H1 (cell line): Measurements from ENCODE around the gene ANAPC7. TPM values are rescaled to one million over a fixed set of nuclear protein-coding genes. Genes with fewer than 3 reads are reported as not detected.
"Not testable (repeated sequence)": the region's sequence is repeated elsewhere in the genome, so short reads cannot be mapped to it uniquely, and the experiment has no call there.

Experiments used
- CTCF ChIA-PET: fragments of 300-600 bp; sonication (Branson Sonifier 250); formaldehyde crosslinking; loops from one replicate; lab custom pipeline; 2021; ENCODE audit not compliant: partially characterized antibody; lab: Charles Lee
- POLR2A ChIA-PET: fragments of 300-600 bp; sonication (Branson Sonifier 250); formaldehyde crosslinking; loops from one replicate; lab custom pipeline; 2021; ENCODE audit warnings: inconsistent platforms; ENCODE audit not compliant: partially characterized antibody; lab: Charles Lee
- DNase-seq, 2 experiments: peaks; one replicate each; pipeline versions ENCODE4 v3.0.0 to v3.0.0-alpha.2; 2010 to 2022; ENCODE audit warnings: low spot score in 2 of 2, low read depth in 1 of 2, mixed read lengths in 1 of 2
- FAIRE-seq: peaks from 2 replicates; lab custom pipeline; 2011; peaks lifted over from hg19 to GRCh38; lab: Jason Lieb, UNC
- H2AFZ ChIP-seq: 2 replicates; pipeline ENCODE4 v1.8.1; 2012; ENCODE audit warnings: low read length, inconsistent platforms
- H2AK5ac ChIP-seq: 2 replicates; pipeline ENCODE4 v1.6.1; 2013; ENCODE audit warnings: low read depth, low read length
- H2BK120ac ChIP-seq: replicated peaks from 2 replicates; pipeline ENCODE3; 2013; ENCODE audit warnings: low read depth, low read length, inconsistent platforms
- H2BK12ac ChIP-seq: 2 replicates; pipeline ENCODE4 v1.6.1; 2013; ENCODE audit warnings: low read depth, low read length
- H2BK15ac ChIP-seq: 2 replicates; pipeline ENCODE4 v1.6.1; 2013; ENCODE audit warnings: low read length
- H2BK20ac ChIP-seq: 2 replicates; pipeline ENCODE4 v1.6.1; 2013; ENCODE audit warnings: low read length
- H2BK5ac ChIP-seq: 2 replicates; pipeline ENCODE4 v1.6.1; 2013; ENCODE audit warnings: low read depth, low read length
- H3K14ac ChIP-seq: 2 replicates; pipeline ENCODE4 v1.6.1; 2013; ENCODE audit warnings: inconsistent platforms; ENCODE audit not compliant: insufficient read length
- H3K18ac ChIP-seq: 2 replicates; pipeline ENCODE4 v1.6.1; 2013; ENCODE audit warnings: low read length; ENCODE audit errors: extremely low read depth
- H3K23ac ChIP-seq: 2 replicates; pipeline ENCODE4 v1.6.1; 2013; ENCODE audit warnings: inconsistent platforms; ENCODE audit not compliant: insufficient read length
- H3K23me2 ChIP-seq: 2 replicates; pipeline ENCODE4 v1.6.1; 2013; ENCODE audit warnings: low read depth, low read length
- H3K27ac ChIP-seq: 2 replicates; pipeline ENCODE4 v1.6.1; 2011; ENCODE audit warnings: low read depth, low read length, inconsistent platforms
- H3K27me3 ChIP-seq, 4 experiments: replicated peaks in 1 of 4; 1 replicate in 1 of 4; 2 replicates in 3 of 4; pipeline versions ENCODE4 v1.6.1 to v1.8.1; 2011 to 2013; ENCODE audit warnings: low read length in 3 of 4, mild to moderate bottlenecking in 3 of 4, inconsistent platforms in 2 of 4, mixed read lengths in 2 of 4, moderate library complexity in 1 of 4; ENCODE audit not compliant: control insufficient read depth in 3 of 4, insufficient read depth in 3 of 4; ENCODE audit errors: extremely low read depth in 1 of 4
- H3K36me3 ChIP-seq, 4 experiments: 2 replicates each; pipeline versions ENCODE4 v1.6.1 to v1.8.1; 2011 to 2013; ENCODE audit warnings: mild to moderate bottlenecking in 4 of 4, low read length in 3 of 4, moderate library complexity in 2 of 4, control low read depth in 1 of 4, inconsistent platforms in 1 of 4; ENCODE audit not compliant: insufficient read depth in 4 of 4, control insufficient read depth in 2 of 4
- H3K4ac ChIP-seq: replicated peaks from 2 replicates; pipeline ENCODE3; 2013; ENCODE audit warnings: low read length, low read depth, mixed read lengths, inconsistent platforms; ENCODE audit not compliant: insufficient read length
- H3K4me1 ChIP-seq, 4 experiments: replicated peaks in 1 of 4; 1 replicate in 1 of 4; 2 replicates in 3 of 4; pipeline versions ENCODE4 v1.6.1 to v1.8.1; 2011 to 2013; ENCODE audit warnings: low read length in 3 of 4, inconsistent platforms in 2 of 4, mixed read lengths in 1 of 4; ENCODE audit not compliant: insufficient read depth in 4 of 4, control insufficient read depth in 3 of 4
- H3K4me2 ChIP-seq, 2 experiments: 2 replicates each; pipeline versions ENCODE4 v1.6.1 to v1.8.1; 2011 to 2013; ENCODE audit warnings: low read depth in 2 of 2, low read length in 2 of 2, control low read depth in 1 of 2, inconsistent platforms in 1 of 2, mild to moderate bottlenecking in 1 of 2; ENCODE audit not compliant: insufficient read depth in 1 of 2
- H3K4me3 ChIP-seq, 4 experiments: fragments of 200-600, 300-600 bp in 1 of 4; sonication (generic), shearing (Covaris generic), sonication (Bioruptor Twin) in 1 of 4; 2 replicates each; pipeline versions ENCODE4 v1.5.1 to v1.8.1; 2011 to 2016; ENCODE audit warnings: low read length in 4 of 4, low read depth in 3 of 4, control low read depth in 2 of 4, inconsistent platforms in 2 of 4, mild to moderate bottlenecking in 2 of 4, mixed read lengths in 1 of 4, moderate library complexity in 1 of 4; ENCODE audit not compliant: insufficient read depth in 2 of 4; ENCODE audit errors: extremely low read depth in 1 of 4
- H3K56ac ChIP-seq: replicated peaks from 2 replicates; pipeline ENCODE3; 2013; ENCODE audit warnings: low read depth, mild to moderate bottlenecking, mixed read lengths, low read length, inconsistent platforms; ENCODE audit not compliant: insufficient read length
- H3K79me1 ChIP-seq: 2 replicates; pipeline ENCODE4 v1.6.1; 2013; ENCODE audit warnings: low read depth, low read length, control low read depth
- H3K79me2 ChIP-seq, 2 experiments: 2 replicates each; pipeline versions ENCODE4 v1.6.1 to v1.8.1; 2012 to 2013; ENCODE audit warnings: low read length in 2 of 2, mild to moderate bottlenecking in 2 of 2, inconsistent platforms in 1 of 2; ENCODE audit not compliant: insufficient read depth in 2 of 2, control insufficient read depth in 1 of 2
- H3K9ac ChIP-seq, 4 experiments: replicated peaks in 1 of 4; 1 replicate in 1 of 4; 2 replicates in 3 of 4; pipeline versions ENCODE4 v1.6.1 to v1.8.1; 2011 to 2013; ENCODE audit warnings: low read depth in 3 of 4, low read length in 3 of 4, control low read depth in 2 of 4, mild to moderate bottlenecking in 2 of 4, moderate library complexity in 2 of 4, inconsistent platforms in 1 of 4; ENCODE audit errors: extremely low read depth in 1 of 4
- H3K9me3 ChIP-seq, 2 experiments: 2 replicates each; pipeline versions ENCODE4 v1.6.1 to v1.8.1; 2012 to 2013; ENCODE audit warnings: mild to moderate bottlenecking in 2 of 2, moderate library complexity in 2 of 2, control low read depth in 1 of 2, inconsistent platforms in 1 of 2, low read depth in 1 of 2, low read length in 1 of 2, mixed read lengths in 1 of 2; ENCODE audit not compliant: insufficient read depth in 2 of 2
- H4K20me1 ChIP-seq, 2 experiments: replicated peaks in 1 of 2; 2 replicates each; pipeline versions ENCODE3 to v1.8.1; 2011 to 2013; ENCODE audit warnings: inconsistent platforms in 2 of 2, low read length in 2 of 2, mild to moderate bottlenecking in 1 of 2; ENCODE audit not compliant: insufficient read depth in 2 of 2, control insufficient read depth in 1 of 2
- H4K5ac ChIP-seq: 2 replicates; pipeline ENCODE4 v1.6.1; 2013; ENCODE audit warnings: low read length, low read depth, mixed read lengths, inconsistent platforms; ENCODE audit not compliant: insufficient read length
- H4K8ac ChIP-seq: 2 replicates; pipeline ENCODE4 v1.8.0; 2013; ENCODE audit warnings: mild to moderate bottlenecking, moderate library complexity, low read length, inconsistent platforms; ENCODE audit not compliant: insufficient read depth; ENCODE audit errors: extremely low read depth
- H4K91ac ChIP-seq: replicated peaks from 2 replicates; pipeline ENCODE3; 2013; ENCODE audit warnings: low read length, mixed read lengths, inconsistent platforms; ENCODE audit not compliant: insufficient read length
- WGBS, 2 experiments: shearing (Covaris generic) in 1 of 2; methylation state at CpG; one replicate each; pipeline versions ENCODE4 v1.1.6 to v1.1.7; 2013 to 2015; ENCODE audit warnings: low lambda C conversion rate in 2 of 2, mixed read lengths in 2 of 2, inconsistent platforms in 1 of 2, low coverage in 1 of 2, missing lambda C conversion rate in 1 of 2; ENCODE audit not compliant: insufficient replicate concordance in 2 of 2, insufficient coverage in 1 of 2, insufficient read length in 1 of 2; ENCODE audit errors: extremely low coverage in 1 of 2, missing lambda C conversion rate in 1 of 2; 5-methylcytosine and 5-hydroxymethylcytosine counted together
- polyA plus RNA-seq, 7 experiments: library from polyadenylated mRNA; depleted of rRNA in 3 of 7; stranded (reverse) in 5 of 7; unstranded in 2 of 7; fragments of >200 nt in 5 of 7; fragments of 200-250 nt in 2 of 7; gene quantifications; 1 replicate in 5 of 7; 2 replicates in 1 of 7; 4 replicates in 1 of 7; pipeline versions ENCODE4 v1.2.1 to v1.2.3, GENCODE V29; 2011 to 2013; ENCODE audit warnings: missing spikeins in 2 of 7, mixed read lengths in 2 of 7
- total RNA-seq: library from RNA; stranded (reverse); fragmentation: NEBNext Ultra II Directional; extraction: Animal tissue kit (Norgen Biotek cat#: 25700); gene quantifications from 2 replicates; pipeline ENCODE4 v1.2.1, GENCODE V29; 2021

Gene ANAPC7
- total and polyA plus RNA-seq, 2 of the 8 experiments (the other 6 are each of a cell fraction or from before 2014, with no cell fraction given) = 72.8 to 105 TPM

DNA sequence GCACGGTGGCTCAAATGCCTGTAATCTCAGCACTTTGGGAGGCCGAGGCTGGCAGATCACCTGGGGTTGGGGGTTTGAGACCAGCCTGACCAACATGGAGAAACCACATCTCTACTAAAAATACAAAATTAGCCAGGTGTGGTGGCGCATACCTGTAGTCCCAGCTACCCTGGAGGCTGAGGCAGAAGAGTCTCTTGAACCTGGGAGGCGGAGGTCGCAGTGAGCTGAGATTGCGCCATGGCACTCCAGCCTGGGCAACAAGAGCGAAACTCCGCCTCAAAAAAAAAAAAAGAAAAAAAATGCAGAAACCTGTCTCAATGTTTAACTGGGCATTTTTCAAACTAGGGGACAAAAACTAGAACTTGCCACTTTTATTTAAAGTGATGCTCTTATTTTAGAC lies 63.2 kb downstream of the ANAPC7 start:
- H2BK15ac ChIP-seq, H3K23ac ChIP-seq, H3K4me3 ChIP-seq, H3K9me3 ChIP-seq, H4K8ac ChIP-seq, H3K4me2 ChIP-seq, H3K27ac ChIP-seq, H2AK5ac ChIP-seq, H3K14ac ChIP-seq, H3K18ac ChIP-seq, H4K91ac ChIP-seq, H3K79me1 ChIP-seq, H2BK12ac ChIP-seq, H2BK5ac ChIP-seq, H3K23me2 ChIP-seq, H3K4ac ChIP-seq, H4K5ac ChIP-seq, DNase-seq, FAIRE-seq, H3K27me3 ChIP-seq, H3K9ac ChIP-seq, H3K79me2 ChIP-seq, H2BK120ac ChIP-seq, H2AFZ ChIP-seq, H3K4me1 ChIP-seq, H2BK20ac ChIP-seq, H3K56ac ChIP-seq: not testable (repeated sequence)
- WGBS, 2 experiments = 95% methylated on average over 7 of the region's 8 CpGs; no CpG with 5 or more reads in 1 of the 2 experiments
- Histone ChIP-seq H4K20me1 (peaks cover 10 to 12% of the 10 kb centered on the region in 2 experiments), H3K36me3 (peaks cover 76 to 100% (median 93%) of the 10 kb centered on the region in 4 experiments)
- ChIA-PET POLR2A (interaction anchor here (0.6 to 1.2 kb wide), 4 partner anchors 8 to 43 kb away, joined by 3 to 4 read pairs (median 3); no protein-coding TSS in a partner anchor), CTCF (interaction anchor here (1.0 to 1.3 kb wide), 4 partner anchors 9 to 34 kb away, joined by 3 to 4 read pairs (median 4); no protein-coding TSS in a partner anchor)
